Choroid plexus epithelial cell (primary cell): ENCODE results near the gene NEK6.

Experiments
- DNase-seq: peaks from one replicate; pipeline ENCODE4 v3.0.0-alpha.2; 2010; ENCODE audit warnings: low read depth
- H3K4me3 ChIP-seq: 2 replicates; pipeline ENCODE4 v1.5.1; 2011; ENCODE audit warnings: low read depth, mild to moderate bottlenecking, control low read depth, low read length, moderate library complexity
- TF ChIP-seq, protein P1 (sequence below): conservative IDR thresholded peaks from 2 replicates; pipeline ENCODE4 v1.5.1; 2011; ENCODE audit warnings: low read depth, mild to moderate bottlenecking, control low read depth, inconsistent platforms, low read length, moderate library complexity

Gene NEK6

DNA sequence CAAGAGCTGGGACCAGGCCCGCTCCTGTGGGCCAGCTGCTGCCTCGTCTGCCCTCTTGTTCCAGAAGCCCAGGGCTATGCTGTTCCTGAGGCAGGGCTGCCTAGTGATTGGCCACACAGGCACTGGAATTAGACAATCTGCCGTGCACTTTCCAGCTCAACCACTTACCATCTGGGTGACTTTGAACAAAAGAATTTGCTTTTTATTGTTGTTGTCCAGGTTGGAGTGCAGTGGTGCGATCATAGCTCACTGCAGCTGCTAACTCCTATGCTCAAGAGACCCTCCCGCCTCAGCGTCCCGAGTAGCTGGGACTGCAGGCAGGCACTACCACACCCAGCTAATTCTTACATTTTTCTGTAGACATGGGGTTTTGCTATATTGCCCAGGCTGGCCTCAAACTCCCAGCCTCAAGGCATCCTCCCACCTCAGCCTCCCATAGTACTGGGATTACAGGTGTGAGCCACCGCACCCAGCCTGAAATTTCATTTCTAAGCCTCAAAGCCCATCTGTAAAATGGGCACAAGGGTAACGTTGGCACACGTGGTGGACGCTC, 1.2 kb upstream of the NEK6 start:
- TF ChIP-seq, protein P1, sequence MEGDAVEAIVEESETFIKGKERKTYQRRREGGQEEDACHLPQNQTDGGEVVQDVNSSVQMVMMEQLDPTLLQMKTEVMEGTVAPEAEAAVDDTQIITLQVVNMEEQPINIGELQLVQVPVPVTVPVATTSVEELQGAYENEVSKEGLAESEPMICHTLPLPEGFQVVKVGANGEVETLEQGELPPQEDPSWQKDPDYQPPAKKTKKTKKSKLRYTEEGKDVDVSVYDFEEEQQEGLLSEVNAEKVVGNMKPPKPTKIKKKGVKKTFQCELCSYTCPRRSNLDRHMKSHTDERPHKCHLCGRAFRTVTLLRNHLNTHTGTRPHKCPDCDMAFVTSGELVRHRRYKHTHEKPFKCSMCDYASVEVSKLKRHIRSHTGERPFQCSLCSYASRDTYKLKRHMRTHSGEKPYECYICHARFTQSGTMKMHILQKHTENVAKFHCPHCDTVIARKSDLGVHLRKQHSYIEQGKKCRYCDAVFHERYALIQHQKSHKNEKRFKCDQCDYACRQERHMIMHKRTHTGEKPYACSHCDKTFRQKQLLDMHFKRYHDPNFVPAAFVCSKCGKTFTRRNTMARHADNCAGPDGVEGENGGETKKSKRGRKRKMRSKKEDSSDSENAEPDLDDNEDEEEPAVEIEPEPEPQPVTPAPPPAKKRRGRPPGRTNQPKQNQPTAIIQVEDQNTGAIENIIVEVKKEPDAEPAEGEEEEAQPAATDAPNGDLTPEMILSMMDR: no peak
- no peak overlapping the region for H3K4me3 ChIP-seq
- peak; percentile 88 for DNase-seq

DNA sequence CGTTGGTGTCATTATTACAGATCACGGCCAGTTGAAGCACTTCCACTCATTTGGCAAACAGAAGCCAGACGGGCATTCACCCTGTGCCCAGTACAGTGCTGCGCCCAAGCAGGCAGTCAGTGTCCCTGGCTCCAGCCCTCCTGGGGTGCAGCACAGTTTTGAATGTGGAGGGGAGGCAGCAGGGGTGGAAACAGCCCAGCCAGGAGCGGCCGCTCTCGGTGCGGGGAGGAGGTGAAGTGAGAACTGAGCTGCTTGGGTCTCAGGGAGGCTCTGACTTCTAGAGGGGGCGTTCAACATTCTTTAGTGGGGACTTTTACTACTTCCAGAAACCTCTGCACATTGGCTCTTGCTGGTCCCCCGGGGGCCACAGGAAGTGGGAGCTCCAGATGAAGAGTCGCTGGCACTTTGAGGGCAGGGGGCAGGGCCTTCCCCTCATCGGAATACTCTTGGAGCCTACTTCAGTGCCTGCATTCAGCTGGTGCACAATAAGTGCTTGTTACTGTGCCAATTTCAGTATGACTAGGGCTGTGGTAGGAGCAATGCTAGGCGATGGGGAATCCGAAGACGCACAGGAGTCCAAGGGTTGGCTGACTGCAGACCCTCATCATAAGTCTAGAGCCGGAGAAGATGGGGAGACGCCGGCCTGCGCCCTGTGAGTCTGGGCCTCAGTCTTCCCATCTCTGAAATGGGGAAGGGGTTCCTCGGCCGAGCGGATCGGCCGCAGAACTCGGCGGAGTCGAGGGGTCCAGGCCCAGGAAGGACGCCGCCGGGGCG, 492 bp upstream of the NEK6 start:
- no peak for DNase-seq
- peak overlapping the region; percentile 91 for H3K4me3 ChIP-seq
- TF ChIP-seq, protein P1: no peak

DNA sequence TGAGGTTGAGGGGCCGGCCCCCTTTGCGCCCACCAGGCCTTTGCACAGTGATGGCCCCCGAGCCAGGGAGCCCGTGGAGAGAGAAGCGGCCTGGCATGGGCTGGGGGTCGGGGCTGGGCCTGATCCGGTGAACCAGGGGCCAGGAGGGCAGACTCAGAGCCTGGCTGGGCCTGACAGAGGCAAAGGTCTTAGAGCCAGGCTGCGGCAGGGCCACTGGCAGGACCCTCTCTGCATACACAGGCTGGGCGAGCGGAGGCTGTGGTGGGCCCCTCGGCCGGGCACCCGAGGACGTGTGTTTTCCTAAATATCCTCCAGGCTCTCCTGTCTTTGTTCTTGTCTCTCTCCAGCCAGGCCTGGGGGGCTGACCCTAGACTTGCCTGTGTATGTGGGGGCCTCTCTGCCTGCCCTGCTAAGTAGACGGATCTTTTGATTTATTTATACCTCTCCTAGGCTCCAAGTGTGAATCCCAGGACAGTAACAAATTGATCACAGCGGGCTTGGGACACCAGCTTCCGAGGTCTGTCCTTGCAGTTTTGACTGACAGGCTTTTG, 933 bp downstream of the NEK6 start:
- TF ChIP-seq, protein P1: no peak
- DNase-seq: no peak
- H3K4me3 ChIP-seq: peak overlapping the region; percentile 91

DNA sequence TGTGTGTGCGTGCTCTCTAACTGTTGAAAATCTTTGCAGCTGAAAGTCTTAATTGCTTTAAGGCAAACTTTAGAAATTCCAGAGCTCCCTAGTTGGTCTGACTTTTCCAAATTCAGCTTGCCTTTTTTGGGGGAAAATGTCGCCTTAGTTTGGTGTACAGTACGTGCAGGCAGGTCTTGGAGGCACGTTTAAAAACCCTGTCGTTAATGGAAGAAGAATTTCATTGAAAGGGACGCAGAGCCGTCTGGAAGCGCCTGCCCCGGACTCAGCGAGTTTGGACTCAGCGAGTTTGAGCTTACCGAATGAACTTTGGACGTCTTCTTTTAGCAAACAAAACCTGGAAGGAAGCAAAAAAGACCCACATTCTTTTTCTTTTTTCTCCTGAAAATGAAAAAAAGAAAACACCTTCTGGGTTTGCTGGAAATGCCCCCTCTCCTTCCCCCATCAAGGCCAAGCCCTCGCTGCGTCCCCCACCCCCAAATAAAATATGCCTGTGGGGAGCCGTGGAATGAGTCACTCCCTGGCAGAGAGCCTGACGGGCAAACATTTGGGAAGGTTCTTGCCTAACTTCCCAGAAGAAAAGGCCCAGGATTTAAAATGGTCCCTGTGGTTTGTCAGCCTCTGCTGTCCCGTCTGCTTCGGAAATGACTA, 1.5 kb downstream of the NEK6 start:
- TF ChIP-seq, protein P1: no peak
- DNase-seq: peak; percentile 74
- peak overlapping the region; percentile 91 for H3K4me3 ChIP-seq

DNA sequence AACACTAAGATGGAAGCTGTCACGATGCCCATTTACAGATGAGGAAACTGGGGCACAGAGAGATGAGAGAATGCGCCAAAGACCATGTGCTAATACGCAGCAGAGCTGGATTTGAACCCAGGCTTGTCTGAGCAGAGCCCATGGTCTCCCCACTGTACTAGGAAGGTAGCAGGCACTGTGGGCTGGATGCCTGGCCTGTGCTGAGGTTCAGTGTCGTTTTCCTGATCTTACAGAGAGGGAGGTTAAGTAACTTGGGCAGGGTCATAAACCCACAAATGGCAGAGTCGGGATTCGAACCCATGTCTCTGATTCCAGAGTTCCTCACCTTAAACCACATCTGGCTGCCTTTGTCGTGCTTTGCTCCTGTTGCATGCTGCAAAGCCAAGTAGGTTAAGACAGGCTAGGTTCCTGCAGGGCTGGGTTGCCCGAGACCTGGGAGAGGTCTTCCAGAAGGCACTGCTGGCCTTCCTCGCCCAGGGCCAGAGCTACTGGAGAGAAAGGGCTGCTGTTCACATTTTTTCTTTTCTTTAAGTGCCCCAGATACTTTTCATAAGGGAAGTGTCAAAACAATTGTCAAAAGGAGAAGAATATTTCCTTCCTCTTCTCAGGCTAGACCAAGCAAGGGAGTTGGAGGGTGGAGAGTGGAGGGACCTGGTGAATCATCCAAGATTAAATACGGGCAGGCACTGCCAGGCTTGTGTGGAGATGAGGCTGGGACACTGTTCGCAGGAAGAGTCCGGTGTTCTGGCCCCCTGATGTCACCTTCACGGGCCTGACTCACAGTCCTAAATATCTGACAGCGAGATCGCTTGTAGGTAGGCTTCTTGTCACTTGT, 3.2 kb downstream of the NEK6 start:
- peak; percentile 71 for DNase-seq
- TF ChIP-seq, protein P1: no peak
- H3K4me3 ChIP-seq: peak overlapping the region; percentile 33
